Body of pancreas (tissue), 4 donors: ENCODE results near the gene ZNF549.
A peak's percentile ranks its signal among the peaks of the same experiment; 100 is the strongest.

Experiments
- POLR2A ChIP-seq, 3 donors: fragments of 450-650 bp; IDR thresholded peaks; one replicate each; pipeline ENCODE4 v1.6.1; 2016; ENCODE audit warnings: antibody characterized with exemption in 3 of 3, mild to moderate bottlenecking in 2 of 3
- TF ChIP-seq, protein P1 (sequence below), 7 experiments: fragments of 450-650 bp in 4 of 7; fragments of 200-600 bp in 3 of 7; sonication (generic) in 3 of 7; IDR thresholded peaks; one replicate each; pipeline ENCODE4 v1.5.1; 2016 to 2019; ENCODE audit warnings: antibody characterized with exemption in 7 of 7

- TF ChIP-seq POLR2A (IDR thresholded peaks at IDR 0.05): peak in 1 of 3 donors; percentile 26
- TF ChIP-seq, protein P1, sequence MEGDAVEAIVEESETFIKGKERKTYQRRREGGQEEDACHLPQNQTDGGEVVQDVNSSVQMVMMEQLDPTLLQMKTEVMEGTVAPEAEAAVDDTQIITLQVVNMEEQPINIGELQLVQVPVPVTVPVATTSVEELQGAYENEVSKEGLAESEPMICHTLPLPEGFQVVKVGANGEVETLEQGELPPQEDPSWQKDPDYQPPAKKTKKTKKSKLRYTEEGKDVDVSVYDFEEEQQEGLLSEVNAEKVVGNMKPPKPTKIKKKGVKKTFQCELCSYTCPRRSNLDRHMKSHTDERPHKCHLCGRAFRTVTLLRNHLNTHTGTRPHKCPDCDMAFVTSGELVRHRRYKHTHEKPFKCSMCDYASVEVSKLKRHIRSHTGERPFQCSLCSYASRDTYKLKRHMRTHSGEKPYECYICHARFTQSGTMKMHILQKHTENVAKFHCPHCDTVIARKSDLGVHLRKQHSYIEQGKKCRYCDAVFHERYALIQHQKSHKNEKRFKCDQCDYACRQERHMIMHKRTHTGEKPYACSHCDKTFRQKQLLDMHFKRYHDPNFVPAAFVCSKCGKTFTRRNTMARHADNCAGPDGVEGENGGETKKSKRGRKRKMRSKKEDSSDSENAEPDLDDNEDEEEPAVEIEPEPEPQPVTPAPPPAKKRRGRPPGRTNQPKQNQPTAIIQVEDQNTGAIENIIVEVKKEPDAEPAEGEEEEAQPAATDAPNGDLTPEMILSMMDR (IDR thresholded peaks at IDR 0.05): no peak
Measured at GRCh38 chr19:57599761-57600383, 72.7 kb downstream of the ZNF549 start, which contains the start of gene ZNF530.
